ENCODE measurements around the gene TM9SF1.

Gene TM9SF1

GRCh38 chr14:24156840-24157239, 38.4 kb downstream of the TM9SF1 start:
- no peak for DNase-seq (ENCODE audit: extremely low read depth in 1 of 2, low read depth in 1 of 2)

GRCh38 chr14:24155100-24155499, 40.1 kb downstream of the TM9SF1 start:
- no peak for DNase-seq (ENCODE audit: extremely low read depth in 1 of 2, low read depth in 1 of 2)

GRCh38 chr14:24151404-24152080, 43.7 kb downstream of the TM9SF1 start:
- no peak for DNase-seq (ENCODE audit: extremely low read depth in 1 of 2, low read depth in 1 of 2)

- no peak for DNase-seq (ENCODE audit: extremely low read depth in 1 of 2, low read depth in 1 of 2)
These were observed 44.2 kb downstream of the TM9SF1 start for GRCh38 chr14:24150993-24151392.

- DNase-seq (ENCODE audit: extremely low read depth in 1 of 2, low read depth in 1 of 2), result no peak
These were observed 44.7 kb downstream of the TM9SF1 start for GRCh38 chr14:24150567-24150966.

GRCh38 chr14:24150061-24150460, 45.2 kb downstream of the TM9SF1 start:
- no peak for DNase-seq (ENCODE audit: extremely low read depth in 1 of 2, low read depth in 1 of 2)

- no peak for DNase-seq (ENCODE audit: extremely low read depth in 1 of 2, low read depth in 1 of 2)
These were observed 45.8 kb downstream of the TM9SF1 start for GRCh38 chr14:24149302-24149969.

- no peak for DNase-seq (ENCODE audit: extremely low read depth in 1 of 2, low read depth in 1 of 2)
These were observed 47.3 kb downstream of the TM9SF1 start for GRCh38 chr14:24147761-24148428.

- peak; percentile 93 to 99 for DNase-seq (ENCODE audit: extremely low read depth in 1 of 2, low read depth in 1 of 2)
These were observed 48.1 kb downstream of the TM9SF1 start, which contains the start of gene RNF31 for GRCh38 chr14:24146978-24147760. Gene RNF31, plus strand, starts transcription at chr14:24147498. Its CDS starts 201 bp downstream, at chr14:24147699.

GRCh38 chr14:24146453-24146977, 48.7 kb downstream of the TM9SF1 start, which contains the start of gene PSME2:
Gene PSME2, minus strand, starts transcription at chr14:24146610. Its CDS starts 29 bp downstream, at chr14:24146581.
- peak; percentile 84 to 97 for DNase-seq (ENCODE audit: extremely low read depth in 1 of 2, low read depth in 1 of 2)

GRCh38 chr14:24145690-24146452, 49.4 kb downstream of the TM9SF1 start:
- DNase-seq (ENCODE audit: extremely low read depth in 1 of 2, low read depth in 1 of 2), result no peak

GRCh38 chr14:24145219-24145618, 50.0 kb downstream of the TM9SF1 start:
- no peak for DNase-seq (ENCODE audit: extremely low read depth in 1 of 2, low read depth in 1 of 2)

- no peak for DNase-seq (ENCODE audit: extremely low read depth in 1 of 2, low read depth in 1 of 2)
These were observed 50.8 kb downstream of the TM9SF1 start for GRCh38 chr14:24144451-24144850.

GRCh38 chr14:24143511-24143910, 51.7 kb downstream of the TM9SF1 start:
- DNase-seq (ENCODE audit: extremely low read depth in 1 of 2, low read depth in 1 of 2), result no peak

- peak; percentile 98 to 100 for DNase-seq (ENCODE audit: extremely low read depth in 1 of 2, low read depth in 1 of 2)
These were observed 54.0 kb downstream of the TM9SF1 start, which contains the start of gene EMC9 for GRCh38 chr14:24141097-24141880. Gene EMC9, minus strand, starts transcription at chr14:24141591. Its CDS starts 287 bp downstream, at chr14:24141304.

- no peak for DNase-seq (ENCODE audit: extremely low read depth in 1 of 2, low read depth in 1 of 2)
These were observed 55.8 kb downstream of the TM9SF1 start for GRCh38 chr14:24139272-24139934.

Measured in stimulated activated CD8-positive, alpha-beta memory T cell treated with anti-CD3 and anti-CD28 coated beads, Interleukin-7, amount 100 ng/mL, for 48 hours (primary cell).